Spleen (tissue), 11 donors: Measurements from ENCODE around the gene APLF. TPM values are rescaled to one million over a fixed set of nuclear protein-coding genes. Genes with fewer than 3 reads are reported as not detected.

ENCODE experiments used
- DNase-seq: peaks from one replicate; pipeline ENCODE4 v3.0.0-alpha.2; 2020
- H3K27ac ChIP-seq, 8 donors: fragments of 200-600 bp; sonication (generic) in 7 of 8; 1 replicate in 4 of 8; 2 replicates in 4 of 8; pipeline versions ENCODE4 v1.5.0 to v1.8.0; 2016 to 2021; ENCODE audit warnings: inconsistent platforms in 4 of 8, mild to moderate bottlenecking in 4 of 8, moderate library complexity in 1 of 8
- H3K27me3 ChIP-seq, 7 donors: fragments of 200-600 bp; sonication (generic) in 6 of 7; replicated peaks in 1 of 7; 1 replicate in 4 of 7; 2 replicates in 3 of 7; pipeline versions ENCODE4 v1.5.0 to v1.8.0; 2016 to 2021; ENCODE audit warnings: inconsistent platforms in 3 of 7, mild to moderate bottlenecking in 1 of 7
- H3K36me3 ChIP-seq, 6 donors: fragments of 200-600 bp; sonication (generic) in 5 of 6; 1 replicate in 4 of 6; 2 replicates in 2 of 6; pipeline versions ENCODE4 v1.5.0 to v1.8.0; 2016 to 2021; ENCODE audit warnings: inconsistent platforms in 2 of 6
- H3K4me1 ChIP-seq, 6 donors: fragments of 200-600 bp; sonication (generic) in 5 of 6; 1 replicate in 3 of 6; 2 replicates in 3 of 6; pipeline versions ENCODE4 v1.5.0 to v1.8.0; 2016 to 2021; ENCODE audit warnings: inconsistent platforms in 3 of 6
- H3K4me3 ChIP-seq, 8 donors: fragments of 200-600 bp; sonication (generic) in 7 of 8; 1 replicate in 4 of 8; 2 replicates in 4 of 8; pipeline versions ENCODE4 v1.5.0 to v1.8.0; 2016 to 2021; ENCODE audit warnings: inconsistent platforms in 4 of 8, mild to moderate bottlenecking in 4 of 8, moderate library complexity in 2 of 8
- H3K9me3 ChIP-seq, 8 donors: fragments of 200-600 bp; sonication (generic) in 7 of 8; 1 replicate in 4 of 8; 2 replicates in 4 of 8; pipeline versions ENCODE4 v1.5.0 to v1.8.0; 2016 to 2021; ENCODE audit warnings: inconsistent platforms in 4 of 8
- CTCF ChIP-seq, 11 experiments: fragments of 200-600 bp in 7 of 11; fragments of 450-650 bp in 4 of 11; sonication (generic) in 4 of 11; IDR thresholded peaks in 8 of 11; conservative IDR thresholded peaks in 3 of 11; 1 replicate in 7 of 11; 2 replicates in 4 of 11; pipeline versions ENCODE4 v1.4.0 to v1.8.0; 2016 to 2021; ENCODE audit warnings: antibody characterized with exemption in 11 of 11, inconsistent platforms in 4 of 11, mild to moderate bottlenecking in 1 of 11
- POLR2A ChIP-seq, 3 donors: fragments of 450-650 bp; IDR thresholded peaks; one replicate each; pipeline ENCODE4 v1.5.1; 2017; ENCODE audit warnings: antibody characterized with exemption in 3 of 3, mild to moderate bottlenecking in 1 of 3
- POLR2AphosphoS5 ChIP-seq, 3 donors: sonication (generic); formaldehyde crosslinking; IDR thresholded peaks; one replicate each; pipeline ENCODE4 v1.5.1; 2017; ENCODE audit warnings: antibody characterized with exemption in 3 of 3
- WGBS, 5 donors: extraction: QIAGEN DNeasy Blood & Tissue Kit in 3 of 5; methylation state at CpG; one replicate each; pipeline versions ENCODE4 v1.1.5 to v1.1.7; 2013 to 2018; 5-methylcytosine and 5-hydroxymethylcytosine counted together
- intact Hi-C: fragments of 100-400 bp; cut with DNase I; formaldehyde crosslinking; loops from one replicate; pipeline ENCODE4 v1.15.0; 2023; ENCODE audit warnings: low total_unique reads
- polyA plus RNA-seq, 3 donors: library from polyadenylated mRNA; stranded (reverse); fragments of 200-250 nt; gene quantifications; one replicate each; pipeline ENCODE4 v1.2.1, GENCODE V29; 2013
- total RNA-seq, 7 donors: library from RNA; depleted of rRNA in 3 of 7; stranded (reverse); fragments of >200 nt in 3 of 7; fragmentation: NEBNext Ultra II Directional in 4 of 7; extraction: Animal tissue kit (Norgen Biotek cat#: 25700) in 4 of 7; gene quantifications; one replicate each; pipeline versions ENCODE4 v1.1.0 to v1.2.1, GENCODE V29; 2016 to 2021
- donor health status: healthy with polysubstance abuse.
- donor health status: DM: no; HTN: no; CAD: no; lungs with moderate emphysema.
- donor health status: DM: no; HTN: no; CAD: no.
- donor health status: Bipolar disorder and iron deficiency.
- donor health status: healthy.
- donor health status: DM: no; HTN: no; CAD: no.
- donor health status: DM: yes; HTN: yes; CAD: no.

APLF gene
- total and polyA plus RNA-seq, 10 donors = 1.1 to 7.2 (median 5.0) TPM

- TF ChIP-seq CTCF (IDR thresholded peaks at IDR 0.05 in 8 of 11, conservative IDR thresholded peaks at IDR 0.05 in 3 of 11) (no peak), POLR2AphosphoS5 (IDR thresholded peaks at IDR 0.05) (no peak), POLR2A (IDR thresholded peaks at IDR 0.05) (no peak)
Measured at GRCh38 chr2:68536000-68536399, 68.6 kb downstream of the APLF start.

GRCh38 chr2:68537011-68537410 lies 69.6 kb downstream of the APLF start:
- Histone ChIP-seq H3K9me3 (peaks cover 0 to 8% (median 0%) of the 10 kb centered on the region in 8 donors), H3K4me1 (no peaks in the 10 kb centered on the region), H3K27ac (peak overlapping the region in 1 of 8 donors; percentile 39), H3K27me3 (no peaks in the 10 kb centered on the region), H3K36me3 (peaks cover 0 to 6% (median 2%) of the 10 kb centered on the region in 6 donors), H3K4me3 (no peak overlapping the region)
- no peak for DNase-seq
- TF ChIP-seq CTCF (IDR thresholded peaks at IDR 0.05 in 8 of 11, conservative IDR thresholded peaks at IDR 0.05 in 3 of 11) (no peak), POLR2A (IDR thresholded peaks at IDR 0.05) (no peak), POLR2AphosphoS5 (IDR thresholded peaks at IDR 0.05) (no peak)
- intact Hi-C loops = no loop called here
- WGBS, 5 donors = 81 to 89% (median 86%) methylated on average over 4 of the region's 4 CpGs

More at GRCh38 chr2:68536000-68536399, 68.6 kb downstream of the APLF start:
- H3K9me3 ChIP-seq = no peaks in the 10 kb centered on the region
- H3K36me3 ChIP-seq = peaks cover 0 to 6% (median 2%) of the 10 kb centered on the region in 6 donors
- no peak overlapping the region for H3K4me3 ChIP-seq
- no peaks in the 10 kb centered on the region for H3K4me1 ChIP-seq
- no peaks in the 10 kb centered on the region for H3K27me3 ChIP-seq
- intact Hi-C loops = no loop called here
- DNase-seq = no peak
- H3K27ac ChIP-seq = no peak overlapping the region
- 44 to 63% (median 52%) methylated on average over 3 of the region's 3 CpGs for WGBS, 5 donors

GRCh38 chr2:68537809-68538208 lies 70.4 kb downstream of the APLF start:
- 17 to 58% (median 28%) methylated on average over 2 of the region's 2 CpGs for WGBS, 5 donors
- TF ChIP-seq POLR2AphosphoS5 (IDR thresholded peaks at IDR 0.05) = no peak
- no peak for TF ChIP-seq POLR2A (IDR thresholded peaks at IDR 0.05)
- no peak for TF ChIP-seq CTCF (IDR thresholded peaks at IDR 0.05 in 8 of 11, conservative IDR thresholded peaks at IDR 0.05 in 3 of 11)
- intact Hi-C loops = no loop called here
- Histone ChIP-seq H3K27ac (peak overlapping the region in 1 of 8 donors; percentile 39), H3K9me3 (peaks cover 0 to 9% (median 0%) of the 10 kb centered on the region in 8 donors), H3K27me3 (no peaks in the 10 kb centered on the region), H3K4me1 (no peaks in the 10 kb centered on the region), H3K36me3 (peaks cover 0 to 6% (median 2%) of the 10 kb centered on the region in 6 donors), H3K4me3 (no peak overlapping the region)
- no peak for DNase-seq

GRCh38 chr2:68544811-68545210 lies 77.4 kb downstream of the APLF start:
- TF ChIP-seq POLR2A (IDR thresholded peaks at IDR 0.05) (no peak), CTCF (IDR thresholded peaks at IDR 0.05 in 8 of 11, conservative IDR thresholded peaks at IDR 0.05 in 3 of 11) (no peak), POLR2AphosphoS5 (IDR thresholded peaks at IDR 0.05) (no peak)
- no peaks in the 10 kb centered on the region for H3K4me1 ChIP-seq
- no peak overlapping the region for H3K4me3 ChIP-seq
- H3K9me3 ChIP-seq = peaks cover 0 to 9% (median 0%) of the 10 kb centered on the region in 8 donors
- WGBS, 5 donors = 92 to 96% (median 94%) methylated on average over 2 of the region's 2 CpGs
- H3K27ac ChIP-seq = no peak overlapping the region
- no peaks in the 10 kb centered on the region for H3K27me3 ChIP-seq
- DNase-seq = no peak
- peaks cover 0 to 5% (median 0%) of the 10 kb centered on the region in 6 donors for H3K36me3 ChIP-seq
- intact Hi-C loops = no loop called here
